ENCODE data around the gene SEMA4F.

- TF ChIP-seq POLR2A (IDR thresholded peaks at IDR 0.05; ENCODE audit: extremely low read depth, insufficient read length) (no peak), MYC (IDR thresholded peaks at IDR 0.05; ENCODE audit: low read depth, low read length) (no peak), CTCF (IDR thresholded peaks at IDR 0.05; ENCODE audit: low read depth, low read length) (no peak)
These were observed 35.6 kb downstream of the SEMA4F start for GRCh38 chr2:74689671-74690070.
